Measurements from ENCODE around the gene SFT2D1.

The SFT2D1 gene

DNA sequence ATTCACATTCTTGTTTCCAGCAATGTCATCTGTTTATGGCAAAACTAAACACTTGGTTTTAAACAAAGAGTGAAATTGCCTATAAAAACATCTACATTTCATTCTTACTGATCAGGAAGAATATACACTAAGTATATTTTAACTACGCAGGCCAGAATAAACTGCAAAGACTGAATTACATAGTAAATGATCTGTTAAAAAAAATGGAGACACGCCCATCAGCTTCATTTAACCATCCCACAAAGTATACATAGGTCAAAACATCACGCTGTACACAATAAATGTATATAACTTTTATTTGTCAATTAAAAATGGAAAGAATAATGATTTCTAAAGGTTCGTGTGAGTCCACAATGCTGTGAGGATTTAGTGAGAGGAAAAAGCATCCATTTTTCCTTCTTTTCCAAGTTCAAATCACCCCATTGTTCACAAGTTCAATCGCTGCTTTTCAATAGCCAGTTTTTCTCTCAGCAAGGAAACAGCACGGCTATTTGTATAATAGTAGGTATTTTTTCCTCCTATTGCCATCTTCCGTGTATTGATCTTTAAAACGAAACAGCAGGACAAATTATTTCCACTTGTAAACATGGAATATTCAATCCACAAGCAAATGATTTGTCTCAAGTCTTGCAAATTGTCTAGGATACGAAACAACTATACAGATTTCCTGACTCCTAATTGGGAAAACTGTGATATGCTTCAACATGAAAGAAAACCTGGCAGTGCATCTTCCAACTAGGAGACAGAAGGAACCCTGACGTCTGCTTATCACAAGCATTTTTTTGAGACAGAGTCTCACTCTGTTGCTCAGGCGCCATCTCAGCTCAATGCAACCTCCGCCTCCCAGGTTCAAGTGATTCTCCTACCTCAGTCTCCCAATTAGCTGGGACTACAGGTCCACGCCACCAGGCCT lies 10.6 kb downstream of the SFT2D1 start:
- DNase-seq: no peak

GRCh38 chr6:166330612-166331011 lies 11.7 kb downstream of the SFT2D1 start:
- no peak for DNase-seq

DNA sequence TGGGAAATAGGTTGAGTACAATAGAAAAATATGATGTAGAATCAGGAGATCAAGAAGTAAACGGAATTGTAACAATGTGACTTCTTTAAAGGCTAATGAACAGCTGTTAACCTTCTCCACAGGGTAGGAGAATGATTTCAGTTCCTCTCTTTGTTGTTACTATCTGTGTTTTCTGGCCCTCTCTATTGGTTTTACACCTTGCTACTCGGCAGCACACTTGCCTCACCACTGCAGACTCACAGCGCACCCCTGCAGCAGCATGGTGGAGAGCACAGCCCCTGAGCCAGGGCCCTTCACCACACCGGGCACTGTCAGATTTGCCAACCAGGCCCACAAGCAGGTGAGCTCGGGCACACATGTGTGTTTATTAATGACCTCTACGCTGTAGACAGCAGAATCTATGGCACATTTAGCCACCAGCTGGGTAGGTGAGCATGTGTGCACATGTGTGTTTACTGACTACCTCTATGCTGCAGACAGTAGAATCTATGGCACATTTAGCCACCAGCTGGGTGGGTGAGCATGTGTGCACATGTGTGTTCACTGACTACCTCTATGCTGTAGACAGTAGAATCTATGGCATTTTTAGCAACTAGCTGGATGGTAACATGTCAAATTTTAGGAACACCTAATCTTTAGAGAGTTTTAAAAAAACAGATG lies 16.8 kb downstream of the SFT2D1 start:
- DNase-seq: no peak

DNA sequence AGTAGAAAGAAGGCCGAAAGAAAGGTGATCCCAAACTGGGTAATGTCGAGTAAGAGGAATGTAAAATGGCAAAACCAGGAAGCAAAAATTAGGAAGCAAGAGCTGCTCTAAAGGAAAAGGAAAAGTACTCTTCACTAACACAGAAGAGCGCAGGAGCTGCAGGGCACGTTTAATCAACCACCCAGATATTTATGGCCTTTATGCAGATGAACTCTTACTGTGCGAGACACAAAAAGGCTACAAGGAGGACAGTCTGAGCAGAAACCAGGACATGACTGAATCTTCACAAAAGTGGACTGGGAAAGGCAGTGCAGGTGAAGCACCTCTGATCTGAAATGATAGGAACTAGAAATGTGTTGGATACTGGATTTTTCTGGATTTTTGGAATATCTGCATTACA lies 18.9 kb downstream of the SFT2D1 start:
- DNase-seq: no peak

GRCh38 chr6:166318649-166319600 lies 23.4 kb downstream of the SFT2D1 start:
- peak; percentile 69 to 81 for DNase-seq

DNA sequence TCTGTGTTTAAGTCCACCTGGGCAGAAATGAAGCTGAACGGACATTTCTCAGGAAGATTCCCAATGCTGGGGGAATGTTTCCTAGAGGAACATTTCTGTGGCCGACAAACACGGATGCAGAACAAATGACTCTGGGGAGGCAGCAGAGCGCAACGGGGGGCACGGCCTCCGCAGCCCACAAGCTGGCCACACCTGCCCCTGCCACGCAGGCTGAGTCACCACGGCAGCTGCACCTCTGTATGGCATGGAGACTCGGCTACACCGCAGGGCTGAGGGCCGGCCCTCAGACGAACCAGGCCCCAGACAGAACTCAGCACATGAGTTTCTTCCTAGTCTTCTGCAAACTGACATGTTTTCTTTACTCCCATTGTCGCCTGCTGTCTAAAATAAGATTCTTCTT lies 24.1 kb downstream of the SFT2D1 start:
- peak; percentile 40 to 73 for DNase-seq

DNA sequence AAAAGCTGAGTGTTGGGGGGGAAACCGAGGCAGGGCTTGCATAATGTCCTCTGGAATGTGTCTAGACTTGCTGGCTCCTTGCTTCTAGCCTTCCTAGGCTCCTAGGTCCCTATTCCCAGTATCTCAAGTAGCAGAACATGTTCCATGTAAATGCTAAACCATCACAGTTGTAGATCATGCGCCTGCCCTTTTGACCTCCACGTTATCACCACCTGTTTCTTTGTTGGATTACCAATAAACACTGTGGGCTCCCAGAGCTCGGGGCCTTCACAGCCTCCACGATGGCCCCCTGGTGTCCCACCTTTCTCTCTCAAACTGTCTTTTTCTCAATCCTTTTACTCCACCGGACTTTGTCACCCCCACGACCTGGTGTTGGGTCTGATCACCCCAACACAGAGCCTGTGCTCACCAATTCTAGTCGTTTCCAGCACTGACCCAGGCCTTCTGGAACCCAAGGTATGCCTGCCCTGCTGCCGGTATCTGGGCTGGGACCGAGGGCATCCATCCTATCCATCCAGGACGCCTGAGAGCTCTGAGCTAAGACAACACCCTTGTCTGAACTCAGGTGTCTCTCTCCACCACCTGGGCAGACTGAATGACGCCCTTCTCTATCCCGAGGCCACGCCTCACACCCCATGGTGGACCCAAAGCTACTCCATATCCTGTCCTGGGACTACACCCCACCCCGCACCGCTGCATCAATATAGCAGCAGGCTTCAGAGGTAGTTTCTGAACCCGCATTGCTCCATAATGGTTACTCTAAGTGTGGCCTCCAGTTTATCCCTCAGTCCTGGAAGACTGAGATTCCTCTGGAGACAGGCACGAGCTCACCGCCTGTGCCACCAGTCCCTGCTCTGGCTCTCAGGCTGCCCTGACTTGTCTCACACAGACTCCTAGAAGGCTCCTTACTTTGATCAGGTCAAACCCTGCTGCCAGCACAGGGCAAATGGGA lies 24.8 kb downstream of the SFT2D1 start:
- DNase-seq: no peak

- DNase-seq: no peak
Observed at GRCh38 chr6:166315436-166315835, 26.9 kb downstream of the SFT2D1 start.

DNA sequence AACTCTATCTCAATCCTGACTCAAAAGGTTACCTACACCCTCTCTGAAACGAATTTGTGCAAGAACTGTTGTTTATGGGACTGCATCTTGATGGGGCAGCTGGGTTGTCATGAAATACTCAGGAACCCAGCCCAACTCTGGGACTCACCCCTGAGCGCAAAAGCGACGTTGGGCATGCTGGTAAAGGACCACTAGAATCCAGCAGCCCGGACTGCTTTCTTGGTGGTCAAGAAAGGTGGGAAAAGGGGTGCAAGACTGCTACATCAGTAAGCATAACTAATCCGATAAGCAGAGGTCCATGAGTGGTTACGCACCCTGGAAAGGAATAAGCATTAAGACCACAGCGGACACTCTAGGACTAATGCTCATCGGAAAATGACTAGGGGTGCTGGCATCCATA lies 27.9 kb downstream of the SFT2D1 start:
- DNase-seq: no peak

- peak; percentile 14 to 62 for DNase-seq
Observed at GRCh38 chr6:166313255-166314070, 28.9 kb downstream of the SFT2D1 start.

- no peak for DNase-seq
Observed at GRCh38 chr6:166312832-166313231, 29.5 kb downstream of the SFT2D1 start.

DNA sequence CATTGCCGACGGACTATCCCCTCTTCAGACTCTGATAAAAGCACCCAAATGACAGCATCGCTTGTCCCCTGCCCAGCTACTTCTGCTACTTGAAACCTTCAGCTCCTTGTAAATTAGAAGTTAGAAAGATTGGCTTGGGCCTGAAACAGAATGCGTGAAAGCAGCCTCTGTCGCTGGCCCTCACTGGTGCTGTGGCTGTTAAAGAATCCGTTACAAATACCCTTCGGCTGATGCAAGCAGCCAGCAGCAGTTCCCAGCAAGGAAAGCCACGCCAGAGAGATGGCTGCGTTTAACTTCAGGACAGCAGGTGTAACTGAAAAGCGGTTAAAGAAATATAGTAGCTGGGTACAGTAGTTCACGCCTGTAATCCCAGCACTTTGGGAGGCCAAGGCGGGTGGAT lies 31.7 kb downstream of the SFT2D1 start:
- DNase-seq: no peak

GRCh38 chr6:166309977-166310376 lies 32.4 kb downstream of the SFT2D1 start:
- DNase-seq: no peak

- peak; percentile 40 to 47 for DNase-seq
Observed at GRCh38 chr6:166308769-166309589, 33.4 kb downstream of the SFT2D1 start.

DNA sequence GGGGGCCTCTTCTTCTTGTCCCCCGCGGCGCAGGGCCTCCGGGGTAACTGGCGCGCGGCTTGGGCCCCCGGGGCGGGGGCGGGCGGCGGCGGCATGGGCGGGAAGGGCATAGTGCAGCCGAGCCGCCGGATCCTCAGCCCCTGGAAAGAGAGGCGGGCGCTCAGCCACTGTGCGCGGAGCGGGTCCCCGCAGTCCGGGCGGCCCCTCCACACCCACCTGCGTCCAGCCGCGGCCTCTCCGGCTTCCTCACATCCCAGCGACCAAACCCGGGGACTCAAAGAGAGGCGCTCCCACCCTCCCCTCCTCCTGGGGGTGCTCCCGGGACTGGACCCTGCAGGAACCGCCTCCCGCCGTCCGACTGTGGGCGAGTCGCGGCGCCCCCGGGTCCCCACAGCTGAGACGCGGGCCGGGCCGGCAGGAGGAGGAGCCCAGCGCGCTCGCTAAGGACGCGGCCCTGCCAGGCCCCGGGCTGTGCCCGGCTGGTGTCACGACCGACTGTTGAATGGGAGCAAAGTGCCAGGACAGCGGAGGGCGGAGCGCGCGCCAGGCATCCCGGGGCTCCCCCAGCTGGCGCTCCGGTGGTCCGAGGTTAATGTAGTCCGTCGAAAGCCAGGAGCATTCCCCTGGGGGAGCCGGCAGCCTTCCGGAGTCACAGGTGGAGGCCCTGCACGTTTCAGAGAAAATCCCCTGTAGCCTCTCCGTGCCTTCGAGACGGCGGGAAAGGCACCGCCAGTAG lies 34.1 kb downstream of the SFT2D1 start, which contains the start of gene PRR18:
Gene PRR18 (minus strand): TSS at position 360 of the 736 bp plus-strand sequence. CDS start 250 bp downstream, at position 110.
- DNase-seq: no peak

DNA sequence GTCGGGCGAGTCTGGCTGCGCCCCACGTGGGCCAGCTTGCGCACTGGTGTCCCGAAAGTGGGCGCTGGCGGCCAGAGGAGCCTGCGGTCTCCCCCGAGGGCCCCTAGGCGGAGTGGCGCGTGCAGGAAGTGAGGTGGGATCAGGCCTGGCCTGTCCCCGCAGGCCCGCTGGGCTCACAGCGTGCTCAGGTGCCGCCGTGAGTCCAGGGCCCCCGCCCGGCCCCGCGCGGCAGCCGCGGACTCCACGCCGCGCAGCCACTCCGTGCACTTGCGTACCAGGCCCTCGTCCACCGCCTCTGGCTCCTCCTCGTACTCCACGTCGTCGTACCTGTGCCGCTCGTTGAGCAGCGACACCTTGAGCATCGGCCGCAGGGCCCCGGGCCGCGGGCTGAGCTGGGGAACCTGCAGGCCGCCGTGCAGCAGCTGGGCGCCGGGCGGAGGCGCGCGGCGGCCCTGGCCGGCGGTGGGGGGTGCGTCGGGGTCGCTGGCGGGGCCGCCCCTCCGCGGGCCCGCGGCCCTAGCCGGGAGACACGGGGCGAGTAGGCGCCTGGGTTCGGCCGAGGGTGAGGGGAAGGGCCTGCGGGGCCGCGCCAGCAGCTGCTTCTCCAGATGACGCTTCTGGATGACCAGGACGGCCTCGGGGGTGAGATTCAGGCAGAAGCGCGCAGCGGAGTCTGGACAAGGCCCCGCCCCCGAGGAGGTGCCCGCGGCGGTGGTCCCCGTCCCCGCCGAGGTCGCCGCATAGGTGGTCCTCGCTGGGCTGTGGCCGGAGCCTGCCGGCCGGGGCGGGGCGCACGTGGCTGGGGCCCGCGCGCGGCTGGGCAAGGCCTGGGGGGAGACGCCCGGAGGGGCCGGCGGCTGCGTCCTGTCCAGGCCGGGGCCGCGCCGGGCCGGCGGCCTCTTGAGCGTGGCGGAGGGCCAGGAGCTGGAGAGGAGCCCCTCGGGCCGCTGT lies 35.0 kb downstream of the SFT2D1 start:
- DNase-seq: no peak

DNA sequence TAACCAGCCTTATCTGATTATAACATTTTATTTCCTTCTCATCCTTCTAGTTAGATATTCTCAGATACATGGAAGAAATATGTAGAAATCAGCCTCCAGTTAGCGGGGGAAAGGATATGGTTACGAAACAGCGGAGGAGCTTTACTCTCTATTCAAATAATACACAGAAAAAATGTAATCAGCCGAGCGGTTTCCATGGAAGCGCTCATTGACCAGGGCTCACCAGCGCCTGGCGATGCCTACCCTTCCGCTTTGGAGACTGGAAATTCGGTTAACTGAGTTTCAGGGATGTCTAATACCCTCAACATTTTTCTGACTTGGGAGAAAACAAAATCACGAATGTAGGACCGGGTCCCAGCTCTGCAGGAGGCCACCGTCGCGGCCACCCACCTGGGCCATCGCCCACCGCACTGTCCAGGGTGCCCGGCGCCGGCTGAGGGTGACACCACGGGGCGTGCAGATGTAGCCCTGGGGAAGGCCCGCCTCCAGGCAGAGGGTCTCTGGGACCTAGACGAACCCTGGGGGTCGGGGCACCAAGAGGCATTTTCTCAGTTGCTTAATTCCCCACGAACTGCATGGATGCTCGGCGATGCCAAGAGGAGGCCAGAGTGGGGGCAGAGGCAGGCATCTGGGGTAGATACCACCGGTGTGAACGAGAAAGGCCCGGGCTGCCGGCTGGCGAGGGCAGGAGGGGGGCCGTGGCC lies 35.8 kb downstream of the SFT2D1 start:
- DNase-seq: no peak
